PC-9 (cell line): Measurements from ENCODE around the gene MBD5. TPM values are rescaled to one million over a fixed set of nuclear protein-coding genes. Genes with fewer than 3 reads are reported as not detected.

Experiments used
- BruUV-seq: library from RNA; stranded (reverse); fragments of 400-500 nt; replicated peaks from 2 replicates; lab custom pipeline; 2021; lab: Mats Ljungman, UMichigan
- CTCF ChIA-PET: fragments of 300-600 bp; sonication (Branson Sonifier 250); formaldehyde crosslinking; loops from one replicate; lab custom pipeline; 2022; ENCODE audit warnings: antibody characterized with exemption; lab: Charles Lee
- POLR2A ChIA-PET: fragments of 300-600 bp; sonication (Branson Sonifier 250); formaldehyde crosslinking; loops from one replicate; lab custom pipeline; 2022; ENCODE audit warnings: antibody characterized with exemption; ENCODE audit not compliant: unreplicated experiment; lab: Charles Lee
- DNase-seq, 2 experiments: peaks; one replicate each; pipeline versions ENCODE4 v3.0.0 to v3.0.0-alpha.2; 2015 to 2022; ENCODE audit warnings: mixed read lengths in 1 of 2
- H2AFZ ChIP-seq: fragments of 200-600 bp; sonication (generic); 2 replicates; pipeline ENCODE4 v1.8.1; 2017; ENCODE audit warnings: antibody characterized with exemption
- H3F3A ChIP-seq: fragments of 200-600 bp; sonication (generic); 2 replicates; pipeline ENCODE4 v1.8.1; 2017; ENCODE audit warnings: antibody characterized with exemption, mild to moderate bottlenecking, low read depth; ENCODE audit not compliant: insufficient read depth
- H3K27ac ChIP-seq: fragments of 200-600 bp; sonication (generic); 2 replicates; pipeline ENCODE4 v1.6.1; 2016; ENCODE audit warnings: mixed run types
- H3K27me3 ChIP-seq: fragments of 200-600 bp; sonication (generic); 2 replicates; pipeline ENCODE4 v1.6.1; 2016; ENCODE audit warnings: low read depth, mixed run types; ENCODE audit not compliant: insufficient read depth
- H3K36me3 ChIP-seq: fragments of 200-600 bp; sonication (generic); 2 replicates; pipeline ENCODE4 v1.6.1; 2016; ENCODE audit warnings: low read depth, mixed run types
- H3K4me1 ChIP-seq: fragments of 200-600 bp; sonication (generic); replicated peaks from 2 replicates; pipeline ENCODE4 v1.6.1; 2016; ENCODE audit warnings: mixed run types; ENCODE audit not compliant: insufficient read depth
- H3K4me2 ChIP-seq: fragments of 200-600 bp; sonication (generic); 2 replicates; pipeline ENCODE4 v1.6.1; 2017; ENCODE audit warnings: mixed run types
- H3K4me3 ChIP-seq: fragments of 200-600 bp; sonication (generic); 2 replicates; pipeline ENCODE4 v1.6.1; 2016; ENCODE audit warnings: mixed run types
- H3K79me2 ChIP-seq: fragments of 200-600 bp; sonication (generic); 2 replicates; pipeline ENCODE4 v1.6.1; 2017; ENCODE audit warnings: low read depth, mixed run types
- H3K9me2 ChIP-seq: fragments of 200-600 bp; sonication (generic); 2 replicates; pipeline ENCODE4 v1.8.1; 2017; ENCODE audit warnings: mild to moderate bottlenecking; ENCODE audit not compliant: insufficient read depth
- H3K9me3 ChIP-seq: fragments of 200-600 bp; sonication (generic); 2 replicates; pipeline ENCODE4 v1.8.1; 2016; ENCODE audit warnings: low read depth; ENCODE audit not compliant: insufficient read depth
- H4K20me1 ChIP-seq: fragments of 200-600 bp; sonication (generic); 2 replicates; pipeline ENCODE4 v1.8.1; 2017; ENCODE audit not compliant: insufficient read depth
- CTCF ChIP-seq: fragments of 200-600 bp; sonication (generic); conservative IDR thresholded peaks from 2 replicates; pipeline ENCODE4 v1.6.1; 2017; ENCODE audit warnings: mixed run types, antibody characterized with exemption, mild to moderate bottlenecking, moderate library complexity
- EZH2 ChIP-seq: fragments of 200-600 bp; sonication (generic); IDR thresholded peaks from 2 replicates; pipeline ENCODE4 v1.8.0; 2017; ENCODE audit warnings: antibody characterized with exemption, low read depth
- intact Hi-C: fragments of 100-400 bp; cut with micrococcal nuclease; formaldehyde crosslinking; loops from one replicate; pipeline ENCODE4 v1.10.0; 2022; ENCODE audit not compliant: unreplicated experiment
- total RNA-seq: library from RNA; stranded (reverse); gene quantifications from 2 replicates; pipeline ENCODE4 v1.2.3, GENCODE V29; 2021

Gene MBD5
- total RNA-seq, 1 experiment from 2014 or later: 46.5 TPM

GRCh38 chr2:148044322-148044721 is 23.4 kb downstream of the MBD5 start:
- no peaks in the 10 kb centered on the region for H3K27me3 ChIP-seq
- H3K27ac ChIP-seq: no peak overlapping the region
- no peaks in the 10 kb centered on the region for H3K9me3 ChIP-seq
- DNase-seq: peak in 1 of 2 experiments; percentile 65
- H3K4me1 ChIP-seq: no peaks in the 10 kb centered on the region
- H3K4me3 ChIP-seq: no peak overlapping the region
- H3F3A ChIP-seq: 0 out of 2 replicates have a peak, but pooled peaks cover 3% of the 10 kb centered on the region
- TF ChIP-seq EZH2: no peak
- no peak for TF ChIP-seq CTCF
- H2AFZ ChIP-seq: no peak overlapping the region
- no peaks in the 10 kb centered on the region for H3K9me2 ChIP-seq
- ChIA-PET CTCF (no interaction called here), POLR2A (no interaction called here)
- BruUV-seq: no TSS peak
- no peak overlapping the region for H3K4me2 ChIP-seq
- no peaks in the 10 kb centered on the region for H4K20me1 ChIP-seq
- intact Hi-C loops: no loop called here
- no peaks in the 10 kb centered on the region for H3K36me3 ChIP-seq
- no peaks in the 10 kb centered on the region for H3K79me2 ChIP-seq

- H3K27ac ChIP-seq: no peak overlapping the region
- H3K9me2 ChIP-seq: no peaks in the 10 kb centered on the region
- no TSS peak for BruUV-seq
- H2AFZ ChIP-seq: no peak overlapping the region
- 0 out of 2 replicates have a peak, but pooled peaks cover 3% of the 10 kb centered on the region for H3F3A ChIP-seq
- intact Hi-C loops: no loop called here
- H3K4me1 ChIP-seq: no peaks in the 10 kb centered on the region
- H4K20me1 ChIP-seq: no peaks in the 10 kb centered on the region
- TF ChIP-seq EZH2: no peak
- no peak for TF ChIP-seq CTCF
- H3K79me2 ChIP-seq: no peaks in the 10 kb centered on the region
- CTCF ChIA-PET: no interaction called here
- no peak overlapping the region for H3K4me2 ChIP-seq
- no peaks in the 10 kb centered on the region for H3K27me3 ChIP-seq
- POLR2A ChIA-PET: no interaction called here
- H3K4me3 ChIP-seq: no peak overlapping the region
- H3K36me3 ChIP-seq: no peaks in the 10 kb centered on the region
- H3K9me3 ChIP-seq: no peaks in the 10 kb centered on the region
- no peak for DNase-seq
Measured at GRCh38 chr2:148046802-148047201, 25.9 kb downstream of the MBD5 start.

- no peaks in the 10 kb centered on the region for H3K79me2 ChIP-seq
- intact Hi-C loops: no loop called here
- no peak overlapping the region for H2AFZ ChIP-seq
- DNase-seq: no peak
- H3K4me2 ChIP-seq: no peak overlapping the region
- 0 out of 2 replicates have a peak, but pooled peaks cover 3% of the 10 kb centered on the region for H3F3A ChIP-seq
- TF ChIP-seq EZH2: no peak
- no peak for TF ChIP-seq CTCF
- no peaks in the 10 kb centered on the region for H3K9me3 ChIP-seq
- ChIA-PET CTCF (no interaction called here), POLR2A (interaction anchor here (0.6 kb wide), 1 partner anchor 28 kb away, joined by 6 read pairs; the partner anchor contains the start of genes MBD5 and ORC4)
- H3K4me3 ChIP-seq: no peak overlapping the region
- H3K27me3 ChIP-seq: no peaks in the 10 kb centered on the region
- no TSS peak for BruUV-seq
- H3K4me1 ChIP-seq: no peaks in the 10 kb centered on the region
- no peaks in the 10 kb centered on the region for H4K20me1 ChIP-seq
- no peak overlapping the region for H3K27ac ChIP-seq
- H3K9me2 ChIP-seq: no peaks in the 10 kb centered on the region
- no peaks in the 10 kb centered on the region for H3K36me3 ChIP-seq
Measured at GRCh38 chr2:148048475-148049221, 27.8 kb downstream of the MBD5 start.
